Spleen (tissue), 11 donors: ENCODE results near the gene ADNP. TPM values are rescaled to one million over a fixed set of nuclear protein-coding genes. Genes with fewer than 3 reads are reported as not detected.

ENCODE experiments used
- DNase-seq: peaks from one replicate; pipeline ENCODE4 v3.0.0-alpha.2; 2020
- H3K27ac ChIP-seq, 8 donors: fragments of 200-600 bp; sonication (generic) in 7 of 8; 1 replicate in 4 of 8; 2 replicates in 4 of 8; pipeline versions ENCODE4 v1.5.0 to v1.8.0; 2016 to 2021; ENCODE audit warnings: inconsistent platforms in 4 of 8, mild to moderate bottlenecking in 4 of 8, moderate library complexity in 1 of 8
- H3K27me3 ChIP-seq, 7 donors: fragments of 200-600 bp; sonication (generic) in 6 of 7; replicated peaks in 1 of 7; 1 replicate in 4 of 7; 2 replicates in 3 of 7; pipeline versions ENCODE4 v1.5.0 to v1.8.0; 2016 to 2021; ENCODE audit warnings: inconsistent platforms in 3 of 7, mild to moderate bottlenecking in 1 of 7
- H3K36me3 ChIP-seq, 6 donors: fragments of 200-600 bp; sonication (generic) in 5 of 6; 1 replicate in 4 of 6; 2 replicates in 2 of 6; pipeline versions ENCODE4 v1.5.0 to v1.8.0; 2016 to 2021; ENCODE audit warnings: inconsistent platforms in 2 of 6
- H3K4me1 ChIP-seq, 6 donors: fragments of 200-600 bp; sonication (generic) in 5 of 6; 1 replicate in 3 of 6; 2 replicates in 3 of 6; pipeline versions ENCODE4 v1.5.0 to v1.8.0; 2016 to 2021; ENCODE audit warnings: inconsistent platforms in 3 of 6
- H3K4me3 ChIP-seq, 8 donors: fragments of 200-600 bp; sonication (generic) in 7 of 8; 1 replicate in 4 of 8; 2 replicates in 4 of 8; pipeline versions ENCODE4 v1.5.0 to v1.8.0; 2016 to 2021; ENCODE audit warnings: inconsistent platforms in 4 of 8, mild to moderate bottlenecking in 4 of 8, moderate library complexity in 2 of 8
- H3K9me3 ChIP-seq, 8 donors: fragments of 200-600 bp; sonication (generic) in 7 of 8; 1 replicate in 4 of 8; 2 replicates in 4 of 8; pipeline versions ENCODE4 v1.5.0 to v1.8.0; 2016 to 2021; ENCODE audit warnings: inconsistent platforms in 4 of 8
- POLR2A ChIP-seq, 3 donors: fragments of 450-650 bp; IDR thresholded peaks; one replicate each; pipeline ENCODE4 v1.5.1; 2017; ENCODE audit warnings: antibody characterized with exemption in 3 of 3, mild to moderate bottlenecking in 1 of 3
- POLR2AphosphoS5 ChIP-seq, 3 donors: sonication (generic); formaldehyde crosslinking; IDR thresholded peaks; one replicate each; pipeline ENCODE4 v1.5.1; 2017; ENCODE audit warnings: antibody characterized with exemption in 3 of 3
- WGBS, 5 donors: extraction: QIAGEN DNeasy Blood & Tissue Kit in 3 of 5; methylation state at CpG; one replicate each; pipeline versions ENCODE4 v1.1.5 to v1.1.7; 2013 to 2018; 5-methylcytosine and 5-hydroxymethylcytosine counted together
- intact Hi-C: fragments of 100-400 bp; cut with DNase I; formaldehyde crosslinking; loops from one replicate; pipeline ENCODE4 v1.15.0; 2023; ENCODE audit warnings: low total_unique reads
- polyA plus RNA-seq, 3 donors: library from polyadenylated mRNA; stranded (reverse); fragments of 200-250 nt; gene quantifications; one replicate each; pipeline ENCODE4 v1.2.1, GENCODE V29; 2013
- total RNA-seq, 7 donors: library from RNA; depleted of rRNA in 3 of 7; stranded (reverse); fragments of >200 nt in 3 of 7; fragmentation: NEBNext Ultra II Directional in 4 of 7; extraction: Animal tissue kit (Norgen Biotek cat#: 25700) in 4 of 7; gene quantifications; one replicate each; pipeline versions ENCODE4 v1.1.0 to v1.2.1, GENCODE V29; 2016 to 2021
- TF ChIP-seq, protein P1 (sequence below), 11 experiments: fragments of 200-600 bp in 7 of 11; fragments of 450-650 bp in 4 of 11; sonication (generic) in 4 of 11; IDR thresholded peaks in 8 of 11; conservative IDR thresholded peaks in 3 of 11; 1 replicate in 7 of 11; 2 replicates in 4 of 11; pipeline versions ENCODE4 v1.4.0 to v1.8.0; 2016 to 2021; ENCODE audit warnings: antibody characterized with exemption in 11 of 11, inconsistent platforms in 4 of 11, mild to moderate bottlenecking in 1 of 11
- donor health status: healthy with polysubstance abuse.
- donor health status: DM: no; HTN: no; CAD: no; lungs with moderate emphysema.
- donor health status: DM: no; HTN: no; CAD: no.
- donor health status: Bipolar disorder and iron deficiency.
- donor health status: healthy.
- donor health status: DM: no; HTN: no; CAD: no.
- donor health status: DM: yes; HTN: yes; CAD: no.

ADNP gene
- total and polyA plus RNA-seq, 10 donors: 30.6 to 78.8 (median 61.3) TPM

DNA sequence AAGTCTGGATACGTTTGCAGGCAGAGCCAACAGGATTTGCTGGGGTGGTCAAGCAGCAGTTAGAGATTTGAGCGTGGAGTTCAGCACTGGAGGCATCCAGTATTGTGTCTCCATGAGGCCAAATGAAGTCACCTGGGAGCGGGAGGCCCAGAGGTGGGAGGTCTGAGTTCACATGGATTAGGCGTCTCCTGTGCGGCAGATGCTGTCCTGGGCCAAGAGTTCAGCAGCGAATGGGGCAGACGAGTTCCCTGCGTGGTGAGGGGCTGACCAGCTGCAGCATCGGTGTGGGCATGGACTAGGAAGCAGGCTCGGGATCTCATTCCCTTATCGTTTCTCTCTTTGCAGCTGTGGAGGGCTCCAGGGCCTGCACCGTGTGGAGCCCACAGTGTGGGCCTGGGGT lies 70.2 kb downstream of the ADNP start:
- H3K27me3 ChIP-seq: no peaks in the 10 kb centered on the region
- no peak for TF ChIP-seq POLR2AphosphoS5 (IDR thresholded peaks at IDR 0.05)
- no peak for TF ChIP-seq POLR2A (IDR thresholded peaks at IDR 0.05)
- H3K4me3 ChIP-seq: no peak overlapping the region
- WGBS, 5 donors: 85 to 89% (median 87%) methylated on average over 12 of the region's 12 CpGs
- H3K36me3 ChIP-seq: peaks cover 0 to 19% (median 0%) of the 10 kb centered on the region in 6 donors
- H3K9me3 ChIP-seq: no peaks in the 10 kb centered on the region
- peaks cover 0 to 9% (median 0%) of the 10 kb centered on the region in 6 donors for H3K4me1 ChIP-seq
- DNase-seq: no peak
- intact Hi-C loops: no loop called here
- no peak overlapping the region for H3K27ac ChIP-seq

DNA sequence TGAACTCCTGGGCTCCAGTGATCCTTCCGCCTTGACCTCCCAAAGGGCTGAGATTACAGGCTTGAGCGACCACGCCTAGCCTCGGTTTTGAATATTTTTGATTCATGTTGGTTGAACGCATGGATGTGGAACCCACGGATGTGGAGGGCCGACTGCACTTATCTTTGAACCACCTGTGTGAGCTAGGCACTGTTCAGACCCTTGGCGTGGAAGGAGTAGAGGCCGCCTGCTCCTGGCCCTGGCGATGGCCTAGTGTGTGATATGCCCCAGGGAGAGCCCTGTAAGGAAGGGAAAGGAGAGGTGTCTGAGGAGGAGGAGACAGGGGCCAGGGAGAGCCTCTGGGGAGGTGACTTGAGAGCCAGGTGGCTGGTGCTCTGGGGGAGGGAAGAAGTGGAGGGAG lies 72.1 kb downstream of the ADNP start:
- Histone ChIP-seq H3K36me3 (peaks cover 0 to 29% (median 2%) of the 10 kb centered on the region in 6 donors), H3K4me3 (no peak overlapping the region), H3K27me3 (no peaks in the 10 kb centered on the region), H3K9me3 (no peaks in the 10 kb centered on the region), H3K4me1 (peaks cover 0 to 9% (median 0%) of the 10 kb centered on the region in 6 donors), H3K27ac (no peak overlapping the region)
- TF ChIP-seq POLR2A (IDR thresholded peaks at IDR 0.05) (no peak), POLR2AphosphoS5 (IDR thresholded peaks at IDR 0.05) (no peak)
- TF ChIP-seq, protein P1, sequence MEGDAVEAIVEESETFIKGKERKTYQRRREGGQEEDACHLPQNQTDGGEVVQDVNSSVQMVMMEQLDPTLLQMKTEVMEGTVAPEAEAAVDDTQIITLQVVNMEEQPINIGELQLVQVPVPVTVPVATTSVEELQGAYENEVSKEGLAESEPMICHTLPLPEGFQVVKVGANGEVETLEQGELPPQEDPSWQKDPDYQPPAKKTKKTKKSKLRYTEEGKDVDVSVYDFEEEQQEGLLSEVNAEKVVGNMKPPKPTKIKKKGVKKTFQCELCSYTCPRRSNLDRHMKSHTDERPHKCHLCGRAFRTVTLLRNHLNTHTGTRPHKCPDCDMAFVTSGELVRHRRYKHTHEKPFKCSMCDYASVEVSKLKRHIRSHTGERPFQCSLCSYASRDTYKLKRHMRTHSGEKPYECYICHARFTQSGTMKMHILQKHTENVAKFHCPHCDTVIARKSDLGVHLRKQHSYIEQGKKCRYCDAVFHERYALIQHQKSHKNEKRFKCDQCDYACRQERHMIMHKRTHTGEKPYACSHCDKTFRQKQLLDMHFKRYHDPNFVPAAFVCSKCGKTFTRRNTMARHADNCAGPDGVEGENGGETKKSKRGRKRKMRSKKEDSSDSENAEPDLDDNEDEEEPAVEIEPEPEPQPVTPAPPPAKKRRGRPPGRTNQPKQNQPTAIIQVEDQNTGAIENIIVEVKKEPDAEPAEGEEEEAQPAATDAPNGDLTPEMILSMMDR (IDR thresholded peaks at IDR 0.05 in 8 of 11, conservative IDR thresholded peaks at IDR 0.05 in 3 of 11): no peak
- no peak for DNase-seq
- intact Hi-C loops: no loop called here
- 79 to 94% (median 85%) methylated on average over 10 of the region's 10 CpGs for WGBS, 5 donors

DNA sequence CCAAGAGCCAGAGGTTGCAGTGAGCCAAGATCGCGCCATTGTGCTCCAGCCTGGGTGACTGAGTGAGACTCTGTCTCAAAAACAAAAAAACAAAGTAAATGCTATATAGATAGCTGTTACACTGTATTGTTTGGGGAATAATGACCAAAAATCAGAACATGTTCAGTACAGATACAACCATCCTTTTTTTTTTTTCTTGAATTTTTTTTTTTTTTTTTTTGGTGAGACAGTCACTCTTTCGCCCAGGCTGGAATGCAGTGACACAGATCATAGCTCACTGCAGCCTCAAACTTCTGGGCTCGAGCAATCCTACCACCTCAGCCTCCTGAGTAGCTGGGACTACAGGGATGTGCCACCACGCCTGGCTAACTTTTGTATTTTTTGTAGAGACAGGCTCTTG lies 72.7 kb downstream of the ADNP start:
- intact Hi-C loops: no loop called here
- no peak for DNase-seq
- Histone ChIP-seq H3K27me3 (no peaks in the 10 kb centered on the region), H3K27ac (no peak overlapping the region), H3K4me3 (no peak overlapping the region), H3K4me1 (peaks cover 0 to 9% (median 0%) of the 10 kb centered on the region in 6 donors), H3K9me3 (no peaks in the 10 kb centered on the region), H3K36me3 (peaks cover 0 to 34% (median 3%) of the 10 kb centered on the region in 6 donors)
- no peak for TF ChIP-seq POLR2A (IDR thresholded peaks at IDR 0.05)
- TF ChIP-seq, protein P1 (IDR thresholded peaks at IDR 0.05 in 8 of 11, conservative IDR thresholded peaks at IDR 0.05 in 3 of 11): no peak
- WGBS, 5 donors: 87 to 94% (median 91%) methylated on average over 5 of the region's 5 CpGs

DNA sequence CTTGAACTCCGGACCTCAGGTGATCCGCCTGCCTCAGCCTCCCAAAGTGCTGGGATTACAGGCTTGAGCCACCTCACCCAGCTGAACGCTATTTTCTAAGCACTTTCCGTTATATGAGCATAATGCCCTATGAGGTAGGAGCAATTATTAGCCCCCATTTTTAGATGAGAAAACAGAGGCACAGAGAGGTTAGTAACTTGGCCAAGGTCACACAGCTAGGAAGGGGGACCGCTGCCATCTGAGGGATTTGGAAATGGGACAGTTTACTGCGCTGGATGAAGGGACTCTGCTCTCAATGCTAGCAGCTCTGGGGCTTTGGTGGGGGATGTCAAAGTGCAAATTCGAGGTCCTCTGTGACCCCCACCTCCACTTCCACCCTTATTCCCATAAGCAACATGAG lies 73.9 kb downstream of the ADNP start:
- Histone ChIP-seq H3K4me3 (no peak overlapping the region), H3K27ac (no peak overlapping the region), H3K4me1 (peaks cover 0 to 9% (median 0%) of the 10 kb centered on the region in 6 donors), H3K36me3 (peaks cover 0 to 38% (median 3%) of the 10 kb centered on the region in 6 donors), H3K9me3 (no peaks in the 10 kb centered on the region), H3K27me3 (no peaks in the 10 kb centered on the region)
- no peak for TF ChIP-seq POLR2AphosphoS5 (IDR thresholded peaks at IDR 0.05)
- TF ChIP-seq POLR2A (IDR thresholded peaks at IDR 0.05): no peak
- TF ChIP-seq, protein P1 (IDR thresholded peaks at IDR 0.05 in 8 of 11, conservative IDR thresholded peaks at IDR 0.05 in 3 of 11): no peak
- DNase-seq: no peak
- 91 to 96% (median 93%) methylated on average over 7 of the region's 7 CpGs for WGBS, 5 donors
- intact Hi-C loops: no loop called here
